GM19463 (cell line): ENCODE data around the gene PEX11A.

ENCODE experiments used
- ATAC-seq: cut with Tn5 transposase; IDR thresholded peaks from one replicate; pipeline ENCODE4 v1.9.1; 2021; ENCODE audit warnings: mild to moderate bottlenecking, moderate library complexity; ENCODE audit not compliant: unreplicated experiment

Gene PEX11A

DNA sequence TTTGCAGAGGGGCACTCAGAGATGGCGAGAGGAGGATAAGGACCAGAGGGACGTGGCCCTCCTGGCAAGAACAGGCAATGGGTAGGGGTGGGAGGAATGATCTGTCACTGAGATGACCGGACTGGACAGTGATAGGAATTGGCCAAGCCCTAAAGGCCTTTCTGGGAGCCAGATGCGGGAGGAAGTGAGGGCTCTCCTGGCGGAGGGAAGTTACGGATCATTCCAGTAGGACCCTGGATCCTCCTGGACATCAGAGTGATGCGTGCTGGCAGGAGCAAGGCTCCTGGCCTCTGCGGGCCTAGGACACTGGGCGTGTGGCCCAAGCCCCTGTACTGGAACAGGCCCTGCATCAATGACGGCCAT lies 58.7 kb downstream of the PEX11A start:
- ATAC-seq: no peak
